GM19395 (cell line): ENCODE data around the gene HOXC11.

Experiments
- ATAC-seq: cut with Tn5 transposase; IDR thresholded peaks from one replicate; pipeline ENCODE4 v1.9.1; 2021; ENCODE audit warnings: mild to moderate bottlenecking, moderate library complexity; ENCODE audit not compliant: unreplicated experiment

HOXC11 gene

DNA sequence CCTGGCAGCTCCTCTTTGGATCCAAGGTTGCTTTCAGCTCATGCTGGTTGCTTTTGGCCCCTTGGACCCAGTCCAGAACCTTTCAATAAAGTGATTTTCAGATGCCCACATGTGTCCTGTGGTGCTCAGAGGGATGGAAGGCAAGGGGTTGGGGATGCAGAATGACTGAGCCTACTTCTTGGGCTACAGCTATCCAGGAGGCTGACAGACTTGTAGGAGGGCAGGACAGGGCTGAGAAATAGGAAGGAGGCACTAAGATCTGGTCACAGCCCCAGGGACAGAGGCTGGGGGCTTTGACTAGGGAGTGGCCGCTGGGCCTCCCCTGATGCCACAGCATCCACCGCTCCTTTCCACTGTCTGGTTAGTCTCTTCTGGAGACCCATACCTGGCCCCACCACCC is 1.2 kb upstream of the HOXC11 start:
- ATAC-seq, result no peak

GRCh38 chr12:53972152-53972702 is 699 bp upstream of the HOXC11 start:
- no peak for ATAC-seq

GRCh38 chr12:53973236-53974042 is 513 bp downstream of the HOXC11 start:
- ATAC-seq, result no peak

DNA sequence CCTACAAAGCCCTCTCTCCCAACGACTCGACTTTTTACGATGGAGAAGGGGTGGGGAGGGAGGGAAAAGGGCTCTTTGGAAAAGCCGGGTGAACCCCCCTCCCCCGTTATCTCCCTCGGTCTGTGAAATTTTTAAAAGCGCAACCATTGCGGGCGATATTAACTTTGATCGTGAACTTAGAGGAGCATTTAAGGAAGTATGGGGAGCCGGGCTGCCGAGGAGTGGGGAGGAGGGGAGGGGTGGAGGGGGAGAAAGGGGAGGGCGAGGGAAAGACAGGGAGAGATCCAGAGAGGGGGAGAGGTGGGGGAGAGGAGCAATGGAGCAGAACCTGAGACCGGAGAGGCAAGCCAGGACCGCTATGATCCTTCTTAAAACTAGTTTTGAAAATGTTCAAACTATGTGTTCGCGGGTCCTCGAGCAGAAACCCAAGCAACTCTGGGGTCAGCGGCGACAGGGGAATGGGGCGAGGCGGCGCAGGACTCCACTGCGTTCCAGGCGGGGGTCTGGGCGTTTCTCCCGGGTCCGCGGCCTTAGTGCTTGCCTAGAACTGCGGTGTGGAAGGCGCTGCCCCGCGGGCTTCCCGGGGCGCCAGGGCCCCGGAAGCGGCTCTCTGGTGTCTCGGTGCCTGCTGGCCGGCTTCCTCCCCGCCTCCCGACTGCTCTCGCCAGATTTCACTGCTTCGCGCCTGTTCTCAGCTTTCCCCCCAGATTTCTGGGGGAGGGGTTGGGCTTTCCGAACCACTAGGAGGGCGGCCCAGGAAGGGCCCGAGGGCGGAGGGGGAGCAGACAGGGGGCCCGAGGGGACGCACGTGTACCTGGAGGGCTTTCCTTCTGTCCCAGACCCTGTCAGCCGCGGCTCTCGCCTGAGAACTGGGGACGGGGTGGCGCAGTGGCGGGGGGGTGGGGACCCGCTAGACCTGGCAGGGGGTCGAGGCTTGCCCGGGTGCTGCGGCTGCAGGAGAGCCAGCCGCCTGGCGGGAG is 1.4 kb downstream of the HOXC11 start, which contains the start of gene HOTAIR:
Gene HOTAIR, minus strand, starts transcription at position 871 of the 980 bp plus-strand sequence.
- no peak for ATAC-seq

- no peak for ATAC-seq
Measured at GRCh38 chr12:53975064-53975471, 2.1 kb downstream of the HOXC11 start.

DNA sequence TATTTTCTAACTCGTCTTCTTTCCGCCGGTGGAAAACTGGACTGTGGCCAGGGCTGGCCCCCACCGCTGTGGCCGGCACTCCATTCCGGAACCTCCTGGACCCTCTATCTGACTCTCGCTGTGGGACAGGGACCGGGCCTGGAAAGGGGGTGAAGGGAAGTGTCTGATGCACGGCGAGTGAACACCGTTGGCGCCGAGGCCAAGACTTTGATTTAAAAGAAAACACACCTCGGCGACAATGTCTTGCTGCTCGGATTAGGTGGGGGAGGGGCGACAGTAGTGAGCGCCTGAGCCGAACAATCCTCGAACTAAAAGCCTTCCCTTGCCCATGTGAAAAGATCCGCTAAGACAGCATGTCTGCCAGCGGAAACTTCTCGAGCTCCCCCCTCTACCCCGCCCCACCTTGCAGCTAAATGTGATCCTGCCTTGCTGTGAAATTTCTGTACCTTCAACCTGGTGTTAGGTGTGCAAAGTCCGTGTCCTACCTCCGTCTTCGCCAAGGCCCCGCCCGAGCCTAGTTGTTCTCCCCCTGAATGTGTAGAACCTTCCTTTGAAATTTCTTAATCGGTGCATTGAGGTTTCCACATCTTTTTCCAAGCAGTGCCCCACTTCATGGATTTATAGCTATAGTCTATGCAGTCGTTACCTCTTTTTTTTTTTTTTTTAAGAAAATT is 2.7 kb downstream of the HOXC11 start:
- ATAC-seq, result no peak

- no peak for ATAC-seq
Measured at GRCh38 chr12:53976172-53976822, 3.4 kb downstream of the HOXC11 start.

- no peak for ATAC-seq
Measured at GRCh38 chr12:53976823-53977595, 4.1 kb downstream of the HOXC11 start.

GRCh38 chr12:53977596-53978445 is 4.9 kb downstream of the HOXC11 start:
- ATAC-seq, result no peak

- ATAC-seq, result no peak
Measured at GRCh38 chr12:53978477-53979356, 5.8 kb downstream of the HOXC11 start.

DNA sequence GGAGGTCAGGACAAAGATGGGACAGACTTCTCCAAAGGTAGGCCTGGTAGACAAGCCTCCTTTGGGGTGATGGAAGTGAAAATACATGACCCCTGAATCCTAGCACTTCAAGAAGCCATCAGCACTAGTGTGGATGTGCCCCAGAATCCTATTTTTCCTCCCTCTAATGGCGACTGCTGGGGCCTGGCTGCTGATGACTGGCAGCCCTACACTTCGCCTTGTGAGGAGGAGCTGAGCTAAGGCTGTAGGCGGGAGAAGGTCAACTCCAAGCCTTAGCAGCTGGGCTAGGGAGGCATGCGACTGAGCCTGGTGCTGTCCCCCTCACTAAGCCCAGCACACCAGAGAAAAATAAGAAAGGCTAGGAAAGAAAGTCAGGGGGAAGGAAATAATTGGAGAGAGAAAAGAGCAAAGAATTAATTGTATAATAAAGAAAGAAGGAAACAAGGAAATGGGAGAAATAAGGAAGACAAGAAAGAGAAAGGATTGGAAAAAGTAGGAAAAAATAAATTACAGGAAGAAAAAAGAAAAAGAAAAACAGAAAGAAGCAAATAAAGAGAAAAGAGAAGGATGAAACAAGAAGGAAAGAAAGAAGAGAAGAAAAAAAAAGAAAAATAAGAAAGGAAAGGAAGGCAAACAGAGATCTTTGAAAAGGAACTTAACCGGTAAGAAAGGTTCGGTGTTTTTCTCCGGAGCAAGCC is 7.3 kb downstream of the HOXC11 start:
- no peak for ATAC-seq

DNA sequence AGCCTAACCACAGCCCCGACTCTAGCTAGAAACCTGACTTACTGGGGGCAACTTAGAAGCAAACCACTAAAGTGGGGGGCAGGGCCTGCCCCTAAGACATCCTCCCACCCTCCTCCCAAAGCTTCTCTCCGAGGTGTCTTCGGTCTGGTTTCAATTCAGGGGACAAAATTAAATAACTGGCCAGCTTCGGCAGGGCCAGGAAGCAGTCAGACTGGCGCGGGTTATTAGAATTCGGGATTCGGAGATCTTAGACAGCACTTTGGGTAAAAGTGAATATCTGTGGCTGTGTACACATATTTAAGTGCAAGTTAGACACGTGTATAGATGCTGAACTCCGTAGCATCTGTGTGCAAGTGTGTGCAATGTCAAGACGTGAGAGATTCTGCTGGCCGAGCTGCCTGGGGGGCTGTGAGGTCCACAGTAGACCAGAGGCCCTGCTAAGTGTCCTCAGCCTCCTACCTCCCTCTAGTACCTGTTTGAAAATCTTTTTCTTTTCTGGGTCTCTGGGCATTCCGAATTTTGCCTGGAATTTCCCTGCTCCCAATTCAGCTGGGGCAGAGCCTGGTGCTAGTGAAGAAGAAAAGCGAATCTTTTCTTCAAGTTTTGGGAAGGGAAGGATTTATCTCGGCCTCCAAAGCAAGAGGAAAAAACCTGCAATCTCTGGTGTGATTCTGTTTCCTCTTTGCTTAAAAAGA is 8.0 kb downstream of the HOXC11 start:
- ATAC-seq, result no peak

DNA sequence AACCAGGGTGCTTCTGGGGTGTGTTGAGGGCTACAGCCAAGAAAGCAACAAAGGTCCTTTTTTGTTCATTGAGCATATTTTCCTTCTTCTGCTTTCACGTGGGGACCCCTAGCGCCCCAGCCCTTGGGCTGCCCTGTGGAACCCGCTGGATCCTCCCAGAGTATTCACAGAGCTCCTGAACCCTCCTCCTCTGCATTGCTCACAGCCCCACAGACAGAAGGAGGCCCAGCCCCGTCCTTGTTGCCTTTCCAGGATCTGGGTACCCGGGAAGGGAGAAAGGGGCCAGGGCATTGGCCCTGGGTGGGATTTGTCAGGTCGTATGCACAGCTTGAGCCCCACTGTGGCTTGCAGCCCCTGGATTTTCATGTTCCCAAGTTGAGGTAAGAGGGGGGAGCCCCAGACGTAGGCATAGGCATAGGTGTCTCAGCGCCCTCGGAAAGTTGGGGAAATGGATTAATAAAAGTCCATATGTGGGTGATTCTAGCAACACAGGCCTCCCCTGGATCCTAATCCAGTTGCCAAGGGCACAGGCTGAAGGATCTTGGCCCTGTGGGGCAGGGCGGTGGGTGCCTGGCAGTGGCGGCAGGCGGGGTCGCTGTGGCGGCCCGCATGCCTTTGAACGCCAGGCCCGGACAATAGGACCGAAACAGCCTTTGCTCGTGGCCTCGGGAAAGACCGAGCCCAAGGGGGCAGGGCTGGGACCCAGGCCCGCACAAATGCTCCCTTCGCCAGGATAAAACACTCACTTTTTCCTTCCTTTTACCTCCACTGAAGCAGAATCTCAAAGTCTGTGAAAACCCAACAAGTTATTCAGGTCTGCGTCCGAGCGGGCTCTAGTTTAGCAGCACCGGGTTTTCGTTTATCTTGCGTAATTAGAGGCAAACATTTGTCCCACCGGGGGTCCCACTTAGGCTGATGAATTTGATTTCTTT is 9.0 kb downstream of the HOXC11 start:
- ATAC-seq, result no peak

DNA sequence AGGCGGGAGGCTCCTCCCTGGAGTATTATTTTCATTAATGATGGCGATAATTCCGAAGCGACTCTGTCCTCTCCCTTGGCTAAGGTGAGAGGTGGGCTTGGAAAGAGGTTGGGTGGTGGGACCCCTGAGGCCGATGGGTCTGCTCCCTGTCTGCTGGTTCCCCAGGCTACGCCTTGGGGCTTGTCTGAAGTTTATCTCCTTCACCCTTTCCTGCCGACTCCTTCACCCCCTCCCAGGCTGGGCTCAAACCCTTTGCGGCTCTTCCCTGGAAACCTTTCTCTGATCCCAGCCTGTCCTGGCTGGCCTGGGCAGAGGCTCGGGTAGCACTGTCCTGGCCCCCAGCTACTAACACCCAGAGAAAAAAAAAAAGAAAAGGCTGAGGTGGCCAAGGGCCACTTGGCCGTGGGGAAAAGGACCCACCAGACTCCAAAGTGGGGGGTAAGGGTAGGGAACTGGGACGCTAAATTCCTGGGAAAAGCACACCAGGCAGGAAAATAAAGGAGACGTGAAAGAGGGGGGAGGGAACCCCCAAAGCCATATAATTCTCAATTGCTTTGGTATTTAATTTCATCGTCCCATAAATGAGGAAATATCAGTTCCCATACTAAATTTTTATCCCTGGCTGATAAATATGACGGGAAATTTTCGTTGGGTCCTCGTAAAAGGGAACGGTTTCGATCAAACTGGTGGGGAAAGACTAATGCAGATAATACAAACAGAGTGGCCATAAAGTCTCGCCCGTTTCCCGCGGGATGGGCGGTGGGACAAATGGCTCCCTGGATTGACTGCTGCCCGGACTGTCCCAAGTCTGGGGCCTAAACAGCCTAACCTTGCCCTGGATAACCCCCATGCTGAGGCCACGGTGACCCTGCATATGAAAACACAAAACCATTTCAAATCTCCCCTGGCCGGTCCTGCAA is 10.0 kb downstream of the HOXC11 start:
- ATAC-seq, result no peak
